ENCODE results near the gene GALNS.

The GALNS gene

GRCh38 chr16:88878967-88879787 is 22.4 kb upstream of the GALNS start:
- TF ChIP-seq CTCF (IDR thresholded peaks at IDR 0.05; ENCODE audit: borderline replicate concordance, insufficient read depth, low read depth, low read length) = no peak
- H3K4me3 ChIP-seq (ENCODE audit: low read depth, low read length) = no peak overlapping the region

DNA sequence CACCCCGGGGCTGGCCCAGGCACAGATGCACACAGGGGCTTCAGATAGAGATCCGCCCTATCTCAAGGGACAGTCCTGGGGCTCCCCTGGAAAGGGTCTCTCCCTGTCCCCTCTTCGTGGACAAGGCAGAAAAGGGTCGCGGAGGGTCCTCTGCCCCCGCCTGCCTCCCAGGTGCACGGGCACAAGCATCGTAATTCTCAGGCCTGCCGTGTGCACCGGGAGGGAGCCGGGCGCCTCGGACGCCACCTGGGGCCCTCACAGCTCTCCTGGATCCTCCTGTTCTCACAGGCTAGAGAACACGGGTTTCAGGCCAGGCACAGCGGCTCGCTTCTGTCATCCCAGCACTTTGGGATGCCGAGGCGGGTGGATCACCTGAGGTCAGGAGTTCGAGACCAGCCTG is 21.6 kb upstream of the GALNS start:
- no peak overlapping the region for H3K4me3 ChIP-seq (ENCODE audit: low read depth, low read length)
- TF ChIP-seq CTCF (IDR thresholded peaks at IDR 0.05; ENCODE audit: borderline replicate concordance, insufficient read depth, low read depth, low read length) = no peak

DNA sequence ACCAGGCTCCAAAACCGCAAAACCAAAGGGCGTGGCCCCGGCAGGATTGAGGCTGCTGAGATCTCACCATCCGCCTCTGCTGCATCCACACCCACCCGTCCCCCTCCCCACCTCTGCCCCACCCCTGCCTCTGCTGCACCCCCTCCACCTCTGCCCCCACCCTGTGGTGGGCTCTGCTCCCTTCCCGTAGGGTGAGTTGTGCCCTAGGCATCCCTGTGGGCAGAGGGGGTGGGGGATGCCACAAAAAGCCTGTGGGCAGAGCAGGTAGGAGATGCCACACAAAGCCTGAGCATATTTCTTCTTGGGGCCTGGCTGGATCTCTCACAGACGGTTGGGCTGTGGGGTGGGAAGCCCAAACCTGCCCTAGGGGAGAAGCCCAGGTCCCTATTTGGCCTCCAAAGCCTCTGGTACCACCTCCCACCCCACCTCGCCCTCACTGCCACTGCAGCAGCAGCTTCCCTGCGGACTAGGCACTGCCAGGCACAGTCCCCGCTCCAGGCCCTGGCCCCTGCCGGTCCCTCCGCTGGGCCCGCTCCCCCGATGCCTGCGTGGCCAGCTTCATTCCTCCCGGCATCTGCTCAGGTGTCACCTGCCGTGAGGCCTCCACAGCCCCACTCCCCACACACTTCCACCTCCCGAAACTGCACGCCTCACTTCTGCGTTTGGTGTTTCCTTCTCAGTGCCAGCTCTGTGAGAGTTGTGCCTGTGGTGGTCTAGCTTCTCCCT is 21.0 kb upstream of the GALNS start:
- TF ChIP-seq CTCF (IDR thresholded peaks at IDR 0.05; ENCODE audit: borderline replicate concordance, insufficient read depth, low read depth, low read length) = no peak
- H3K4me3 ChIP-seq (ENCODE audit: low read depth, low read length) = no peak overlapping the region

- no peak for TF ChIP-seq CTCF (IDR thresholded peaks at IDR 0.05; ENCODE audit: borderline replicate concordance, insufficient read depth, low read depth, low read length)
These were observed 20.3 kb upstream of the GALNS start for GRCh38 chr16:88876942-88877526.

DNA sequence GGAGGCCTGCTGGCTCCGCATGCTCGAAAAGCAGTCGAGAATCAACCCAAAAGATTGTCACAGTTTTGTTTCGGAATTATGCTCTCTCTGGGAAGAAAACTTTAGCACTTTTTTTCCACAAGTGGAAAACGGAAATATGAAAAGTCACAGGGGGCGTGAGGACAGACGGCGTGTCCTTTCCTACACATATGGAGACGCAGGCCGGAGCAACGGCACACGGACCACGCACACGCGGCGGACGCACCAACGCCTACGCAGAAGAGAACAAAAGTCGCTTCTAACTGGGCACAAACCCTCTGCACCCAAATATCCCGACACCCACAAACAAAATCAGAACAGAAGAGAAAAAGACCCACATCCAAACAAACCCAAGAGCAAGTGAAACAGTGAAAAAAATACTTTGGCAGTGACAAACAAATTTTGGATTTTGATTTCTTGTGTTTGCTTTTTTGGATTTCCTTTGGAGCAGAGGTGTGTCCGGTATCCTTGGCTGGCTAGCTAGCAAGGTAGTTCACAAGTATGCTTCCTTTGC is 19.0 kb upstream of the GALNS start:
- no peak for TF ChIP-seq CTCF (IDR thresholded peaks at IDR 0.05; ENCODE audit: borderline replicate concordance, insufficient read depth, low read depth, low read length)
- H3K4me3 ChIP-seq (ENCODE audit: low read depth, low read length) = no peak overlapping the region

More at GRCh38 chr16:88876942-88877526, 20.3 kb upstream of the GALNS start:
- no peak overlapping the region for H3K4me3 ChIP-seq (ENCODE audit: low read depth, low read length)

- TF ChIP-seq CTCF (IDR thresholded peaks at IDR 0.05; ENCODE audit: borderline replicate concordance, insufficient read depth, low read depth, low read length) = no peak
- H3K4me3 ChIP-seq (ENCODE audit: low read depth, low read length) = no peak overlapping the region
These were observed 18.3 kb upstream of the GALNS start for GRCh38 chr16:88874938-88875599.
